ENCODE measurements around the gene C19orf81. TPM values are rescaled to one million over a fixed set of nuclear protein-coding genes. Genes with fewer than 3 reads are reported as not detected.

C19orf81 gene
- total RNA-seq, 1 experiment from 2014 or later, result 14.5 TPM

DNA sequence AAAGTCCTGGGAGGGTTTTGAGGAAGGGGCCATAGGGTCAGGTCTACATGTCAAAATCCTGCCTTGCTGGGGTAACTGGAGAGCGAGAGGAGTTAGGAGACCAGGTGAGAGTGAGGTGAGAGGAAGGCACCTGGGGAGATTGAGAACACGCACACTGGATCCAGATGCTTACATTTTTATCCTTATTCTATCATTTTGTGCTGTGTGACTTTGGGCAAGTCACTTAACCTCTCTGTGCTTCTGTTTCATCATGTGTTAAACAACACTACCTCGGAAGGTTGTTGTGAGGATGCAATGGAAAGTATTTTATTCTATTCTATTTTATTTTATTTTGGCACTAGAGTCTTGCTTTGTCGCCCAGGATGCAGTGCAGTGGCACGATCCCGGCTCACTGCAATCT lies 3.5 kb downstream of the C19orf81 start:
- Histone ChIP-seq H3K27ac (ENCODE audit: low read depth, low read length) (no peak overlapping the region), H3K36me3 (ENCODE audit: control insufficient read depth in 1 of 2, insufficient read depth in 2 of 2, low read length in 2 of 2) (no peaks in the 10 kb centered on the region), H3K4me3 (replicated peaks in 1 of 2; ENCODE audit: low read depth in 1 of 2, low read length in 2 of 2) (no peak overlapping the region), H2AFZ (ENCODE audit: low read depth, low read length, poor library complexity, severe bottlenecking) (no peak overlapping the region), H3K4me2 (ENCODE audit: low read length) (no peak overlapping the region), H3K27me3 (ENCODE audit: insufficient read depth, low read length) (no peaks in the 10 kb centered on the region), H4K20me1 (ENCODE audit: insufficient read depth) (no peaks in the 10 kb centered on the region), H3K79me2 (ENCODE audit: insufficient read depth, low read length) (no peaks in the 10 kb centered on the region), H3K9me3 (ENCODE audit: control insufficient read depth in 1 of 2, insufficient read depth in 1 of 2, low read depth in 1 of 2, low read length in 2 of 2) (no peaks in the 10 kb centered on the region), H3K9ac (ENCODE audit: low read length) (no peak overlapping the region), H3K4me1 (ENCODE audit: control insufficient read depth in 1 of 2, insufficient read depth in 2 of 2, low read length in 2 of 2) (peaks cover 5 to 34% of the 10 kb centered on the region in 2 experiments; a peak in 3 of 4 replicates), H3K9me2 (ENCODE audit: insufficient read depth) (no peaks in the 10 kb centered on the region)
- RAD21 ChIA-PET (ENCODE audit: low non-redundant PET in 1 of 2, low total read pairs in 2 of 2, uncharacterized antibody in 2 of 2, unreplicated experiment in 2 of 2), result no interaction called here
- TF ChIP-seq ELF1 (IDR thresholded peaks at IDR 0.05; ENCODE audit: borderline replicate concordance, low read depth), result no peak
- TF ChIP-seq FOSL1 (IDR thresholded peaks at IDR 0.05; ENCODE audit: low read depth), result no peak
- no peak for TF ChIP-seq ZNF274 (IDR thresholded peaks at IDR 0.05; ENCODE audit: low read depth, low read length)
- TF ChIP-seq MAX (IDR thresholded peaks at IDR 0.05), result no peak
- TF ChIP-seq ZFX (IDR thresholded peaks at IDR 0.05), result no peak
- ATAC-seq (no peak), DNase-seq (ENCODE audit: low read depth, low spot score) (no peak)
- intact Hi-C loops (cut with micrococcal nuclease), result loop anchor here (10.0 kb wide), 1 partner anchor 118 kb away; no protein-coding TSS in a partner anchor
- CTCF ChIA-PET, result no interaction called here
- POLR2A ChIA-PET, result no interaction called here
- BruUV-seq (replicated peaks), result no TSS peak

DNA sequence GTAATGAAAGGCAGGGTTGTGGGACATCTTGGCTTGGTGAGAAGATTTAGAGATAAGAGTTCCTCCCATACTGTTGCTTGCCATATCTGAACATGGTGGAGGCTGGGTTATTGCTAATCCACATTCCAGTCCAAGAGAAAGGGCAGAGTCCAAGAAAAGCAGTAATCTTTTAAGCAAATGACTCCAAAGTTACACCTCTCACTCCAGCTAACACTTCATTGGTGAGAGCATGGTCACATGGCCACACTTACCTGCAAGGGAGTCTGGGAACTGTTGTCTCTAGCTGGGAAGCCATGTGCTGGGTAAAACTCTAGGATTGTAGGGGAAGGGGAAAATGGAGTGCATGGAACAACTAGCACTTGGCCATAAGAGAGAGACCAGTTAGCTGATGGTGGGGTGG lies 5.6 kb downstream of the C19orf81 start:
- Histone ChIP-seq H3K9me2 (ENCODE audit: insufficient read depth) (no peaks in the 10 kb centered on the region), H3K9ac (ENCODE audit: low read length) (no peak overlapping the region), H3K9me3 (ENCODE audit: control insufficient read depth in 1 of 2, insufficient read depth in 1 of 2, low read depth in 1 of 2, low read length in 2 of 2) (no peaks in the 10 kb centered on the region), H3K36me3 (ENCODE audit: control insufficient read depth in 1 of 2, insufficient read depth in 2 of 2, low read length in 2 of 2) (no peaks in the 10 kb centered on the region), H4K20me1 (ENCODE audit: insufficient read depth) (no peaks in the 10 kb centered on the region), H3K4me3 (replicated peaks in 1 of 2; ENCODE audit: low read depth in 1 of 2, low read length in 2 of 2) (no peak overlapping the region), H3K79me2 (ENCODE audit: insufficient read depth, low read length) (no peaks in the 10 kb centered on the region), H3K27me3 (ENCODE audit: insufficient read depth, low read length) (no peaks in the 10 kb centered on the region), H3K4me1 (ENCODE audit: control insufficient read depth in 1 of 2, insufficient read depth in 2 of 2, low read length in 2 of 2) (peaks cover under 1 to 37% of the 10 kb centered on the region in 2 experiments; a peak in 3 of 4 replicates), H3K27ac (ENCODE audit: low read depth, low read length) (no peak overlapping the region), H3K4me2 (ENCODE audit: low read length) (no peak overlapping the region), H2AFZ (ENCODE audit: low read depth, low read length, poor library complexity, severe bottlenecking) (no peak overlapping the region)
- ATAC-seq (no peak), DNase-seq (ENCODE audit: low read depth, low spot score) (no peak)
- POLR2A ChIA-PET, result no interaction called here
- CTCF ChIA-PET, result no interaction called here
- intact Hi-C loops (cut with micrococcal nuclease), result loop anchor here (5.0 to 10.0 kb wide), 2 partner anchors 120 to 288 kb away; partner anchors contain the start of gene NAPSA
- RAD21 ChIA-PET (ENCODE audit: low non-redundant PET in 1 of 2, low total read pairs in 2 of 2, uncharacterized antibody in 2 of 2, unreplicated experiment in 2 of 2), result no interaction called here
- BruUV-seq (replicated peaks), result no TSS peak
- TF ChIP-seq CTCF (IDR thresholded peaks at IDR 0.05 in 2 of 3, conservative IDR thresholded peaks at IDR 0.05 in 1 of 3; ENCODE audit: borderline replicate concordance in 1 of 3, insufficient read depth in 1 of 3, low read depth in 2 of 3, low read length in 2 of 3), result no peak
- TF ChIP-seq RAD21 (IDR thresholded peaks at IDR 0.05; ENCODE audit: low read depth), result no peak
- TF ChIP-seq CBX3 (IDR thresholded peaks at IDR 0.05; ENCODE audit: low read depth), result no peak
- TF ChIP-seq, protein P1, sequence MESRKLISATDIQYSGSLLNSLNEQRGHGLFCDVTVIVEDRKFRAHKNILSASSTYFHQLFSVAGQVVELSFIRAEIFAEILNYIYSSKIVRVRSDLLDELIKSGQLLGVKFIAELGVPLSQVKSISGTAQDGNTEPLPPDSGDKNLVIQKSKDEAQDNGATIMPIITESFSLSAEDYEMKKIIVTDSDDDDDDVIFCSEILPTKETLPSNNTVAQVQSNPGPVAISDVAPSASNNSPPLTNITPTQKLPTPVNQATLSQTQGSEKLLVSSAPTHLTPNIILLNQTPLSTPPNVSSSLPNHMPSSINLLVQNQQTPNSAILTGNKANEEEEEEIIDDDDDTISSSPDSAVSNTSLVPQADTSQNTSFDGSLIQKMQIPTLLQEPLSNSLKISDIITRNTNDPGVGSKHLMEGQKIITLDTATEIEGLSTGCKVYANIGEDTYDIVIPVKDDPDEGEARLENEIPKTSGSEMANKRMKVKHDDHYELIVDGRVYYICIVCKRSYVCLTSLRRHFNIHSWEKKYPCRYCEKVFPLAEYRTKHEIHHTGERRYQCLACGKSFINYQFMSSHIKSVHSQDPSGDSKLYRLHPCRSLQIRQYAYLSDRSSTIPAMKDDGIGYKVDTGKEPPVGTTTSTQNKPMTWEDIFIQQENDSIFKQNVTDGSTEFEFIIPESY (IDR thresholded peaks at IDR 0.05; ENCODE audit: extremely low read depth, insufficient replicate concordance, low read length), result no peak
- TF ChIP-seq ZFX (IDR thresholded peaks at IDR 0.05), result no peak
- no peak for TF ChIP-seq SP1 (IDR thresholded peaks at IDR 0.05; ENCODE audit: low read depth)
- TF ChIP-seq JUND (IDR thresholded peaks at IDR 0.05), result no peak
- no peak for TF ChIP-seq ELF1 (IDR thresholded peaks at IDR 0.05; ENCODE audit: borderline replicate concordance, low read depth)
- TF ChIP-seq, protein P2, sequence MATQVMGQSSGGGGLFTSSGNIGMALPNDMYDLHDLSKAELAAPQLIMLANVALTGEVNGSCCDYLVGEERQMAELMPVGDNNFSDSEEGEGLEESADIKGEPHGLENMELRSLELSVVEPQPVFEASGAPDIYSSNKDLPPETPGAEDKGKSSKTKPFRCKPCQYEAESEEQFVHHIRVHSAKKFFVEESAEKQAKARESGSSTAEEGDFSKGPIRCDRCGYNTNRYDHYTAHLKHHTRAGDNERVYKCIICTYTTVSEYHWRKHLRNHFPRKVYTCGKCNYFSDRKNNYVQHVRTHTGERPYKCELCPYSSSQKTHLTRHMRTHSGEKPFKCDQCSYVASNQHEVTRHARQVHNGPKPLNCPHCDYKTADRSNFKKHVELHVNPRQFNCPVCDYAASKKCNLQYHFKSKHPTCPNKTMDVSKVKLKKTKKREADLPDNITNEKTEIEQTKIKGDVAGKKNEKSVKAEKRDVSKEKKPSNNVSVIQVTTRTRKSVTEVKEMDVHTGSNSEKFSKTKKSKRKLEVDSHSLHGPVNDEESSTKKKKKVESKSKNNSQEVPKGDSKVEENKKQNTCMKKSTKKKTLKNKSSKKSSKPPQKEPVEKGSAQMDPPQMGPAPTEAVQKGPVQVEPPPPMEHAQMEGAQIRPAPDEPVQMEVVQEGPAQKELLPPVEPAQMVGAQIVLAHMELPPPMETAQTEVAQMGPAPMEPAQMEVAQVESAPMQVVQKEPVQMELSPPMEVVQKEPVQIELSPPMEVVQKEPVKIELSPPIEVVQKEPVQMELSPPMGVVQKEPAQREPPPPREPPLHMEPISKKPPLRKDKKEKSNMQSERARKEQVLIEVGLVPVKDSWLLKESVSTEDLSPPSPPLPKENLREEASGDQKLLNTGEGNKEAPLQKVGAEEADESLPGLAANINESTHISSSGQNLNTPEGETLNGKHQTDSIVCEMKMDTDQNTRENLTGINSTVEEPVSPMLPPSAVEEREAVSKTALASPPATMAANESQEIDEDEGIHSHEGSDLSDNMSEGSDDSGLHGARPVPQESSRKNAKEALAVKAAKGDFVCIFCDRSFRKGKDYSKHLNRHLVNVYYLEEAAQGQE (IDR thresholded peaks at IDR 0.05; ENCODE audit: low read depth), result no peak
- TF ChIP-seq MAX (IDR thresholded peaks at IDR 0.05), result no peak

All from HCT116 (cell line).